HG02884 (cell line): Measurements from ENCODE around the gene FLAD1.

Source experiments
- ATAC-seq: cut with Tn5 transposase; IDR thresholded peaks from one replicate; pipeline ENCODE4 v1.9.1; 2021; ENCODE audit warnings: mild to moderate bottlenecking, moderate library complexity; ENCODE audit not compliant: unreplicated experiment

FLAD1 gene

DNA sequence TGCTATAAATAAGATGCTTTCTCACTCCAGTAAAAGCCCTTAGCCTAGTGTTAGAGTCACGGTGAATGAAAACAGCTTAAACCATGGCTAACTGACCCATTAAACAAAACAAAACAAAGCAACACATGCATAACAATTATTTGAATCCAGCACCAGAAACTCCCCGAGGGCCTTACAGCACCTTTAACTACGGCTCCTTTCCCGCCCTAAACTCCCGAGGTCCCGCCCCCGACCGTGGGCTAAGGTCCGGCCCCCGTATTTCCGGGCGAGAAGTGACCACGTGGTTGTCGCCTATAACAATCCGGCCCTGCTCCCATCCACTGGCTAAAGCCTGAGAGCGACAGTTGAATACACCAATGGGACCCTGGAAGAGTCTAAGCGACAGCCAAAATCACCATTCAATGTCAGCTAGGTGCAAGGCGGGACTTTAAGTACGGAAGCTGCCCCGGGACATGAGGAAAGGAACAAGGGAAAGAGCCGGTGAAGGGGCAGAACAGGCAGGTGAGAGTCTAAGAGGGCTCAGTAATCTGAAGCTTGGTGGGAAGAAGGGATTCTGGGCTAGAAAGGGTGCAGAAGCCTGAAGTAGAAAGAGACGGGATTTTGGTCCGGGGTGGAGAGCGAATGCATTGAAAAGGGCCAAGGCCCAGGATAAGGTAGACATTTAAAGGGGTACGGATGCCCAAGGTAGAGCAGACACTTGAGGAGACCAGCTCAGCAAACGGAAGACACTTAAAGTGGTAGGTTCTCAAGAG, at the start of gene FLAD1:
Gene FLAD1, plus strand, starts transcription at position 448 of the 752 bp plus-strand sequence. CDS start 351 bp downstream, outside the sequence.
- peak; percentile 99 for ATAC-seq

DNA sequence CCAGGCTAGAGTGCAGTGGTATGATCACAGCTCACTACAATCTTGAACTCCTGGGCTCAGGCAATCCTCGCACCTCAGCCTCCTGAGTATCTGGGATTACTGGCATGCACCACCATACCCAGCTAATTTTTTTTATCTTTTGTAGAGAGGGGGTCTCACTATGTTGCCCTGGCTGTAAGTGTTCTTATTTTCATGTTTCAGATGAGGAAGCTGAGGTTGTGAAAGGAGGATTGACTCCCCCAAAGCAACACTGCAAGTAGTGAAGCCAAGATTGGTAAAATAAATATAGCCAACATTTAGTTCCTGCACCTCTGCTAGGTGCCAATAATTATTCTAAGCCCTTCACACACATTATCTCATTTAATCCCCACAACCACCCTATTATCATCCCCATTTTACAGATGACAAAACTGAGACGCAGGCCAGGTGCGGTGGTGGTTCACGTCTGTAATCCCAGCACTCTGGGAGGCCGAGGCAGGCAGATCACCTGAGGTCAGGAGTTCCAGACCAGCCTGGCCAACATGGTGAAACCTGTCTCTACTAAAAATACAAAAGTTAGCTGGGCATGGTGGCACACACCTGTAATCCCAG, 48.7 kb upstream of the FLAD1 start:
- no peak for ATAC-seq

- ATAC-seq, result no peak
Observed at GRCh38 chr1:154935749-154936554, 47.2 kb upstream of the FLAD1 start.

DNA sequence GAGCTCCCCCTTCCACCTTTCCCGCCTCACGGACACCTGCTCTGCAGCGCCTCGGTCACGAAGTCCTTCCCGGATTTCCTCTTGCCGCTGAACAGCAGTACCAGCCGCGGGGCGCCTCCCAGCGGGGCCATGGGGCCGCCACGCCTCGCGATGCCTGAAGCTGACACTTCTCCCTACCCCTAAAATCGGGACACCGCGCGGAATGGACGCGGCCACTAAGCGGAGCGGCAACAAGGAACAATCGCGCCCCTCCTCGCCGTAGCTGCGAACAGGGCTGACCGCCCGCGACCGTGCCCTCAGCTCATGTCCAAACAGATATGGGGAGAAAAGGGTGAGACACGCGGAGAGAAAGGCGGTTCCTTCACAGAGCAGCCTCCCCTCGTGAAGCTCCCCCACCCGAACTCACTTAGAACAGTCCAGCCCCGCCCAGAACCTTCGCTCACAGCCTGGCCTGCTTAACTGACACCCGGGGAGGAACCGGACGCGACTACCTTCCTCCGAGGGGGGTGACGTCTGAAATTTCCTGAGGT, 46.5 kb upstream of the FLAD1 start, which contains the start of gene PMVK:
Gene PMVK, minus strand, starts transcription at position 165 of the 530 bp plus-strand sequence. Its CDS starts 34 bp downstream, at position 131.
- peak; percentile 62 for ATAC-seq

GRCh38 chr1:154937085-154937987, 45.8 kb upstream of the FLAD1 start:
- peak; percentile 56 for ATAC-seq

DNA sequence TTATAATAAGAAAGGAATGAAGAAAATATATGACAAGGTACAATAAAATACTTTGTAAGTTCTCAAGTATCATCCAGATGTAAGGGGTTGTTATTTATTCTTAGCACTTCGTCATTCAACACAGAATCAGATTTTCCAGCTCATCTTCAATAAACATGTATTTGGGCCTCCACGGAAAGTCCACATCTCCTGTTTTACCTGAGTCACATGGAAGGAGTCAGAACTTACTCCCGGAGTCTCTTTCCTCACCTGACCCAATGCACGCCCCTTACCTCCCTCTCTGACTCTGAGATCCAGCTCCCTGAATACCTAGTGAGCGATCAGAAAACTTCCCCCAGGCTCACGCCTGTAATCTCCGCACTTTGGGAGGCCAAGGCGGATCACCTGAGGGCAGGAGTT, 45.2 kb upstream of the FLAD1 start:
- ATAC-seq, result no peak

DNA sequence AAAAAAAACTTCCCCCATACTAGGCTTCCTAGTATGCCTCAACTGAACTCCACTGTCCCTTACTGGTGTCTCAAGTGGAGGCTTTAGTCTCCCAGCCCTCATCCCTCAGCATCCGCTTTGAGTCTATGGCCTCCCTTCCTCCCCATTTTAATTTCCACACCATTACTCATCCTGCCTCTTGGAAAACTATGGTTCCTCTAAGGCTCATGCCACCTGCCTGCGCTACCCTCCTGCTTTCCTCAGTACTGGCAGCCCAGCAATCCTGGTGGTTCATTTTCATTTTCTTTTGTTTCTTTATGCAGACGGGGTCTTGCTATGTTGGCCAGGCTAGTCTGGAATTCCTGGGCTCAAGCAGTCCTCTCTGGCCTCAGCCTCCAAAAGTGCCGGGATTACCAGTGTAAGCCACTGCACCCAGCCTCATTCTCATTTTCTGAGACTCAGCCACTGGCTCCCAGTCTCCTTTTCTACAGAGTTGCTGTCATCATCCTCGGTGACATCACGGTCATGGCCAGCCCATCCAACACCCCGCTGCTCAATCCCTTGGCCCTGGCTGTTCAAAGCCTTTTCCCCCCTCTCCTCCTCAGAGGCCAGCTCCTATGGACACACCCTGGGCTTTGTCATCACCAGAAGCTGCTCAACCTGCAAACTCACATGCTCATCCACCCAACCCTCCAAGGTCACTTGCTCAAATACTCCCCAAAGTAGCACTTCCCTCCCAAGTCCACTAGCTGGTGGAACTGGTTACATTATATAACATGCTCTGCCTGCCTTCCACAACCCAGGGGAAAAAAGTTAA, 44.3 kb upstream of the FLAD1 start:
- no peak for ATAC-seq

- ATAC-seq, result no peak
Observed at GRCh38 chr1:154940213-154940560, 43.0 kb upstream of the FLAD1 start.

DNA sequence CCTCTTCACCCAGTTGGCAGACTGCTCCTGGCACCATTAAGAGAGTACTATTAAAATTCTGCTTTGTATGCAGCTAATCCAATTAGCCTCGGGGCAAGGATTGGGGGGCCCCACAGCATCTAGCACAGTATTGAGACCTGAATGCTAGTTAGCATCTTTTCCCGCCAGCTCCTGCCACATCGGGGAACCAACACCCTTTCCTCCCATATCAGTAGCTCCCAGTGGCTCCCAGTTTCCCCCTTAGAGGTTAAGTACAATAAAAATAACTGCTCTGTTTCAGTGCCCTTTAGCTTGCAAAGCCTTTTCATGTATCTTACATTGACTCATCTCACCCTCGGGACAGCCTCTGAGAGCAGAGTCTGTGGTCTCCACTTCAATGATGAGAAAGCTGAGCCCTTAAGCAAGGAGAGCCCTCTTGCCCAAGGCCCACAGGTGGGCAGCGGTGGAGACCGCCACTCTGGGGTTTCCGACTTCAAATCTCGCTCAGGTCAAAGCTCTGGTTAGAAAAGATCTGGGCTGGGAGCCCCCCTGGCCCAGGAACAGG, 42.4 kb upstream of the FLAD1 start:
- no peak for ATAC-seq

DNA sequence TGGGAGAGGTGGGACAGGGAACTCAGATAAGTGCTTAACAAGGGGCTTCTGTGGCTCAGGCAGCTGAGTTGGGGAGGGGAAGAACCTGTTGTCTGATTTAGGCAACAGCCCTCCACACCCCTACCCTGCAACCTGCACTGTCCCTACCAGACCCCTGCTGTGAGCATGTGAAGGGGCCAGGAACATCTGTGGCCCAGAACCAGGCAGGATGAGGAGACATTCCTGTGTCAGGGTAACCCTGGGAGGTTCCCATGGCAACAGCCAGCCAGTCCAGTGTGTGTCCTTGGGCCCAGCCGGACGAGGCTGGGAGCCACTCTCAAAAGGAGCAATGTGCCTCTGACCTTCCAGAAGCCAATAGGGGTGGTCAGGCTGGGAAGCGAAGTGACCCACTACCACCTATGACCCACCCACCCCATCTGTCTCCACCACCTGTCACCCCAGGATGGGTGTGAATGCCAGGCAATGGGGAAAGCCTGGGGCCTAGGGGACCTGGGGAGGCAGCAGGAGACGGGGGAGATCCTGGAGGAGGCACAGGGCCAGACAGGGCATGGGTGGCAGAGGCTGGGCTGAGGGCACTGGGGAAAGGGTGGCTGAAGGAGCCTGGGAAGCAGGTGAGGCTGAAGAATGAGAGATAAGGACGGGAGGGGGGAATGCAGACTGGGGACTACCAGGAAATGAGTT, 41.7 kb upstream of the FLAD1 start:
- no peak for ATAC-seq

- ATAC-seq, result no peak
Observed at GRCh38 chr1:154943649-154944400, 39.3 kb upstream of the FLAD1 start.

DNA sequence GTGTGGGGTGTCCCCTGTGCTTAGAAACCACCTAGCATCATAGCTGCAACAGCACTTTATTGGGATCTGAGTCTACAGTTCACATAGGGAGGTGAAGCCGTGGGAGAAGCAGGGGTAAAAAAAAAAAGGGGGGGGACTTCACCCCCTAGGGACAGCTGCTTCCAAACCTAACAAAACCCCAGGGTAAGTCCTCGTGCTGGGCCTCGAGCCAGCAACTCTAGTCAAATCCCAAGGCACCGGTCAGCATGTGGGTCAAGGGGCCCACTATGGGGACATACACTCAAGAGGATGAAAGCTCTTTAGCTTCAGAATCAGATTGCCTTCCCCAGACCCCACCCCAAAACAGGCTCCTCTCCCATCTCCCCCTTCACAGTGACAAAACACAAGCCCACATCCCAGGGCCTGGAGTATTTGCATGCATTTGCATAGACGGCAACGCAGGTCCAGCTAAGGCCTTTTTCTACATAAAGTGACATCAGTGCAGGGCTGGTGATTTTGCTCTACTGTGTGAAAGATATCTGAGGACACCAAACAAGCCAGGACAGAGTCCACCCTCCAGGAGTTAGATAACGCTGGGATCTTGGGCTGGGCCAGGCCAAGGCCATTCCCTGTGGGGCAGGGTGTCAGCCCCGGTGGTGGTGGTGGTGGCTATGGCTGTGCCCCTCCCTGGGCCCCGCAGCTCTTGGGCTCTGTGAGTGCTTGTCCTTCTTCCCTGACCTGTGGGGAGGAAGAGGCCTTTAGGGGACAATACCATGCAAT, 38.6 kb upstream of the FLAD1 start:
- ATAC-seq, result no peak

GRCh38 chr1:154945160-154945961, 37.8 kb upstream of the FLAD1 start:
- ATAC-seq, result no peak

GRCh38 chr1:154945962-154946850, 36.9 kb upstream of the FLAD1 start:
- no peak for ATAC-seq

DNA sequence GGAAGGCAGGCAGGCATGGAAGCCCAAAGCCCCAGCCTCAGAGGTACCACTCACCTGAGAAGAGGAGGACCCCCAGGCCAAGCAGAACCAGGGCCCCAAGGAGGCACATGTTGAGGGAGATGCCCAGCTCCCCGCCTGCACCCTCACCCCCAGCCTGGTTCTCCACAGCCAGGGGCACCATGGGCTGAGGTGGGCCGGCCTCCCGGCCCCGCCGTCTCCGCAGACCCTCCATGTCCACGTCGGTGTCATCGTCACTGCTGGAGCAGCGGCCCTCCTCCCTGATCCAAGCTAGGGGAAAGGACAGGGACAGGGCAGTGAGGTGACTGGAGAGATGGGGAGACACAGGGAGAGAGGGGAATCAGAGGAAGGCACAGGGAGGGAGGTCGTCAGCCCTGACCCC, 35.1 kb upstream of the FLAD1 start:
- no peak for ATAC-seq
